DOHH2 (cell line): ENCODE data around the gene SLC29A2.

ENCODE experiments used
- CTCF ChIP-seq: fragments of 200-600 bp; sonication (generic); IDR thresholded peaks from one replicate; pipeline ENCODE4 v1.5.1; 2014; ENCODE audit warnings: antibody characterized with exemption, mild to moderate bottlenecking, low read depth, low read length; ENCODE audit not compliant: poor library complexity, severe bottlenecking
- EZH2phosphoT487 ChIP-seq: fragments of 200-600 bp; sonication (generic); IDR thresholded peaks from 2 replicates; pipeline ENCODE4 v1.6.1; 2017; ENCODE audit warnings: borderline replicate concordance, mild to moderate bottlenecking, antibody characterized with exemption, low read length, moderate library complexity, mixed read lengths

- TF ChIP-seq CTCF (no peak), EZH2phosphoT487 (no peak)
These were observed 11.0 kb downstream of the SLC29A2 start for GRCh38 chr11:66360406-66361073.
